Vagina (tissue), 2 donors: Measurements from ENCODE around the gene NRXN3.

Source experiments
- CTCF ChIP-seq, 3 experiments: fragments of 450-650 bp in 2 of 3; fragments of 200-600 bp in 1 of 3; sonication (generic) in 1 of 3; IDR thresholded peaks; one replicate each; pipeline ENCODE4 v1.5.1; 2017 to 2019; ENCODE audit warnings: antibody characterized with exemption in 3 of 3, mild to moderate bottlenecking in 2 of 3, moderate library complexity in 2 of 3
- POLR2AphosphoS5 ChIP-seq, 2 donors: sonication (generic); formaldehyde crosslinking; IDR thresholded peaks; one replicate each; pipeline ENCODE4 v1.9.0; 2017; ENCODE audit warnings: antibody characterized with exemption in 2 of 2, mild to moderate bottlenecking in 2 of 2, low read depth in 1 of 2; ENCODE audit not compliant: insufficient read depth in 1 of 2

- TF ChIP-seq CTCF (IDR thresholded peaks at IDR 0.05) (no peak), POLR2AphosphoS5 (IDR thresholded peaks at IDR 0.05; ENCODE audit: insufficient read depth in 1 of 2, low read depth in 1 of 2) (no peak)
These were observed 1243.7 kb downstream of the NRXN3 start for GRCh38 chr14:79413734-79414428.
